HCT116 (cell line): ENCODE results near the gene SERTAD2. TPM values are rescaled to one million over a fixed set of nuclear protein-coding genes. Genes with fewer than 3 reads are reported as not detected.

ENCODE experiments used
- ATAC-seq: fragments of 200-7000 bp; cut with Tn5 transposase; 2 replicates; pipeline ENCODE4 v1.9.1; 2020; ENCODE audit warnings: mild to moderate bottlenecking, moderate library complexity
- BruUV-seq: library from RNA; stranded (reverse); fragments of 400-500 nt; replicated peaks from 2 replicates; lab custom pipeline; 2021; lab: Mats Ljungman, UMichigan
- CTCF ChIA-PET: fragments of 300-600 bp; sonication (Branson Sonifier 250); formaldehyde crosslinking; loops from one replicate; lab custom pipeline; 2021; ENCODE audit warnings: antibody characterized with exemption; lab: Charles Lee
- POLR2A ChIA-PET: fragments of 300-600, 350-600 bp; sonication (Branson Sonifier 250); formaldehyde crosslinking; loops from one replicate; lab custom pipeline; 2021; ENCODE audit warnings: antibody characterized with exemption; lab: Charles Lee
- RAD21 ChIA-PET, 2 experiments: fragments of 300-600 bp; sonication (Branson Sonifier 250); formaldehyde crosslinking; loops; one replicate each; lab custom pipeline; 2023; ENCODE audit warnings: low total read pairs in 2 of 2; ENCODE audit not compliant: uncharacterized antibody in 2 of 2, unreplicated experiment in 2 of 2, low non-redundant PET in 1 of 2; lab: Charles Lee
- DNase-seq: peaks from one replicate; pipeline ENCODE4 v3.0.0-alpha.2; 2010; ENCODE audit warnings: low read depth, low spot score
- H2AFZ ChIP-seq: fragments of 200-600 bp; shearing (Covaris generic), sonication (generic); 2 replicates; pipeline ENCODE4 v1.6.1; 2017; ENCODE audit warnings: low read depth, mixed run types, mixed read lengths, antibody characterized with exemption, low read length; ENCODE audit not compliant: poor library complexity, severe bottlenecking
- H3K27ac ChIP-seq: 2 replicates; pipeline ENCODE4 v1.5.1; 2012; ENCODE audit warnings: low read depth, low read length
- H3K27me3 ChIP-seq: fragments of 200-600 bp; sonication (generic); 2 replicates; pipeline ENCODE4 v1.6.1; 2016; ENCODE audit warnings: mixed run types, low read length, mixed read lengths; ENCODE audit not compliant: insufficient read depth
- H3K36me3 ChIP-seq, 2 experiments: fragments of 200-500 bp in 1 of 2; fragments of 200-600 bp in 1 of 2; sonication (Bioruptor generic) in 1 of 2; sonication (generic) in 1 of 2; 2 replicates each; pipeline versions ENCODE4 v1.5.1 to v1.6.1; 2014 to 2016; ENCODE audit warnings: low read length in 2 of 2, inconsistent platforms in 1 of 2, mixed read lengths in 1 of 2, mixed run types in 1 of 2; ENCODE audit not compliant: insufficient read depth in 2 of 2, control insufficient read depth in 1 of 2
- H3K4me1 ChIP-seq, 2 experiments: fragments of 200-600 bp in 1 of 2; sonication (generic) in 1 of 2; 2 replicates each; pipeline versions ENCODE4 v1.5.1 to v1.6.1; 2012 to 2017; ENCODE audit warnings: low read length in 2 of 2, inconsistent platforms in 1 of 2, mild to moderate bottlenecking in 1 of 2, mixed read lengths in 1 of 2, mixed run types in 1 of 2, moderate library complexity in 1 of 2; ENCODE audit not compliant: insufficient read depth in 2 of 2, control insufficient read depth in 1 of 2
- H3K4me2 ChIP-seq: fragments of 200-600 bp; sonication (generic); 2 replicates; pipeline ENCODE4 v1.6.1; 2017; ENCODE audit warnings: mixed run types, low read length, mixed read lengths
- H3K4me3 ChIP-seq, 2 experiments: fragments of 200-600 bp in 1 of 2; sonication (generic) in 1 of 2; replicated peaks in 1 of 2; 2 replicates each; pipeline ENCODE4 v1.5.1; 2011 to 2016; ENCODE audit warnings: low read length in 2 of 2, control low read depth in 1 of 2, low read depth in 1 of 2, mild to moderate bottlenecking in 1 of 2, mixed read lengths in 1 of 2, mixed run types in 1 of 2
- H3K79me2 ChIP-seq: fragments of 200-600 bp; sonication (generic); 2 replicates; pipeline ENCODE4 v1.6.1; 2017; ENCODE audit warnings: mild to moderate bottlenecking, mixed run types, low read length, moderate library complexity, mixed read lengths; ENCODE audit not compliant: insufficient read depth
- H3K9ac ChIP-seq: fragments of 200-600 bp; sonication (generic); 2 replicates; pipeline ENCODE4 v1.6.1; 2016; ENCODE audit warnings: low read length, mixed read lengths
- H3K9me2 ChIP-seq: fragments of 200-600 bp; sonication (generic), shearing (Covaris generic); 2 replicates; pipeline ENCODE4 v1.6.1; 2017; ENCODE audit warnings: mixed run types, mild to moderate bottlenecking, moderate library complexity; ENCODE audit not compliant: insufficient read depth
- H3K9me3 ChIP-seq, 2 experiments: fragments of 200-500 bp in 1 of 2; fragments of 200-600 bp in 1 of 2; sonication (Bioruptor generic) in 1 of 2; sonication (generic) in 1 of 2; 2 replicates each; pipeline ENCODE4 v1.6.1; 2014 to 2017; ENCODE audit warnings: low read length in 2 of 2, mixed read lengths in 2 of 2, inconsistent platforms in 1 of 2, low read depth in 1 of 2, mild to moderate bottlenecking in 1 of 2, mixed run types in 1 of 2, moderate library complexity in 1 of 2; ENCODE audit not compliant: control insufficient read depth in 1 of 2, insufficient read depth in 1 of 2
- H4K20me1 ChIP-seq: fragments of 200-600 bp; sonication (generic), shearing (Covaris generic); 2 replicates; pipeline ENCODE4 v1.6.1; 2017; ENCODE audit warnings: mixed run types, mild to moderate bottlenecking, moderate library complexity; ENCODE audit not compliant: insufficient read depth
- CBX3 ChIP-seq: IDR thresholded peaks from 2 replicates; pipeline ENCODE4 v1.6.1; 2012; ENCODE audit warnings: low read depth
- ELF1 ChIP-seq: IDR thresholded peaks from 2 replicates; pipeline ENCODE4 v1.6.1; 2012; ENCODE audit warnings: low read depth, borderline replicate concordance
- EZH2 ChIP-seq: fragments of 200-600 bp; sonication (generic); IDR thresholded peaks from 2 replicates; pipeline ENCODE4 v1.6.1; 2017; ENCODE audit warnings: antibody characterized with exemption, mixed run types
- FOSL1 ChIP-seq: IDR thresholded peaks from 2 replicates; pipeline ENCODE4 v1.6.1; 2012; ENCODE audit warnings: low read depth
- JUND ChIP-seq: IDR thresholded peaks from 2 replicates; pipeline ENCODE4 v1.6.1; 2012
- POLR2A ChIP-seq: IDR thresholded peaks from 2 replicates; pipeline ENCODE4 v1.7.0; 2011; ENCODE audit warnings: borderline replicate concordance; ENCODE audit not compliant: insufficient read depth, insufficient read length; ENCODE audit errors: extremely low read depth
- RAD21 ChIP-seq: IDR thresholded peaks from 2 replicates; pipeline ENCODE4 v1.6.1; 2012; ENCODE audit warnings: low read depth, mild to moderate bottlenecking
- REST ChIP-seq: IDR thresholded peaks from 2 replicates; pipeline ENCODE4 v1.6.1; 2012; ENCODE audit warnings: low read depth
- SIN3A ChIP-seq: IDR thresholded peaks from 2 replicates; pipeline ENCODE4 v1.6.1; 2012; ENCODE audit warnings: low read depth
- SP1 ChIP-seq: IDR thresholded peaks from 2 replicates; pipeline ENCODE4 v1.6.1; 2012; ENCODE audit warnings: low read depth
- SRF ChIP-seq: IDR thresholded peaks from 2 replicates; pipeline ENCODE4 v1.6.1; 2012; ENCODE audit warnings: low read depth
- YY1 ChIP-seq: IDR thresholded peaks from 2 replicates; pipeline ENCODE4 v1.6.1; 2011; ENCODE audit warnings: low read length, low read depth, moderate library complexity, mild to moderate bottlenecking; ENCODE audit not compliant: insufficient replicate concordance; ENCODE audit errors: extremely low read depth
- ZFX ChIP-seq: fragments of 450-650 bp; IDR thresholded peaks from 2 replicates; pipeline ENCODE4 v1.6.1; 2017
- intact Hi-C: fragments of 100-400 bp; cut with micrococcal nuclease; formaldehyde crosslinking; loops from 2 replicates; pipeline ENCODE4 v1.10.0; 2022
- total RNA-seq: library from RNA; stranded (reverse); gene quantifications from one replicate; pipeline ENCODE4 v1.2.1, GENCODE V29; 2021; ENCODE audit not compliant: unreplicated experiment
- TF ChIP-seq, protein P1 (sequence below): IDR thresholded peaks from 2 replicates; pipeline ENCODE4 v1.6.1; 2012
- TF ChIP-seq, protein P2 (sequence below): IDR thresholded peaks from 2 replicates; pipeline ENCODE4 v1.6.1; 2012
- TF ChIP-seq, protein P3 (sequence below), 3 experiments: fragments of 200-600 bp in 1 of 3; sonication (generic) in 1 of 3; IDR thresholded peaks in 2 of 3; conservative IDR thresholded peaks in 1 of 3; 2 replicates each; pipeline ENCODE4 v1.5.1; 2012 to 2017; ENCODE audit warnings: low read depth in 2 of 3, low read length in 2 of 3, antibody characterized with exemption in 1 of 3, borderline replicate concordance in 1 of 3, control low read depth in 1 of 3, mild to moderate bottlenecking in 1 of 3, mixed read lengths in 1 of 3, mixed run types in 1 of 3, moderate library complexity in 1 of 3; ENCODE audit not compliant: insufficient read depth in 1 of 3

The SERTAD2 gene
- total RNA-seq, 1 experiment from 2014 or later, result 80.1 TPM

DNA sequence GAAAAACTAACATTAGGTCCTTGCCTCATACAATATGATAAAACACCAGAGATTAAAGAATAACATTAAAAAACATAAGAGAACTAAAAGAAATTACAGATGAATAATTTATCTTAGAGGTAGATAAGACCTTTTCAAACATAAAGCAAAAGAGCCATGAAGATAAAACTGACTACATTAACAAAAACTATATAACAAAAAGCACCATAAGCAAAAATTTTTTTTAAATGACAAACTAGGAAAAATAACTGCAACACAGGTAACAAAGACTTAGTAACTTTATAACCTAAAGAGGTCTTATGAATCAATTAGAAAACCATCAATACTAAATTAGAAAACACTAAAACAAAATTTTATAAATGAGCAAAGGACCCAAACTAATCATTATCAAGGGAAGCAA is 16.3 kb upstream of the SERTAD2 start:
- RAD21 ChIA-PET, result no interaction called here
- no peak overlapping the region for H3K9ac ChIP-seq
- DNase-seq, result no peak
- no peak overlapping the region for H3K4me2 ChIP-seq
- TF ChIP-seq FOSL1 (no peak), EZH2 (no peak), REST (no peak), POLR2A (no peak), SP1 (no peak), RAD21 (no peak), SRF (no peak), ELF1 (no peak), SIN3A (no peak), JUND (no peak), ZFX (no peak), YY1 (no peak), CBX3 (no peak)
- TF ChIP-seq, protein P1, sequence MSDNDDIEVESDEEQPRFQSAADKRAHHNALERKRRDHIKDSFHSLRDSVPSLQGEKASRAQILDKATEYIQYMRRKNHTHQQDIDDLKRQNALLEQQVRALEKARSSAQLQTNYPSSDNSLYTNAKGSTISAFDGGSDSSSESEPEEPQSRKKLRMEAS, result no peak
- TF ChIP-seq, protein P2, sequence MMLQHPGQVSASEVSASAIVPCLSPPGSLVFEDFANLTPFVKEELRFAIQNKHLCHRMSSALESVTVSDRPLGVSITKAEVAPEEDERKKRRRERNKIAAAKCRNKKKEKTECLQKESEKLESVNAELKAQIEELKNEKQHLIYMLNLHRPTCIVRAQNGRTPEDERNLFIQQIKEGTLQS, result no peak
- TF ChIP-seq, protein P3, sequence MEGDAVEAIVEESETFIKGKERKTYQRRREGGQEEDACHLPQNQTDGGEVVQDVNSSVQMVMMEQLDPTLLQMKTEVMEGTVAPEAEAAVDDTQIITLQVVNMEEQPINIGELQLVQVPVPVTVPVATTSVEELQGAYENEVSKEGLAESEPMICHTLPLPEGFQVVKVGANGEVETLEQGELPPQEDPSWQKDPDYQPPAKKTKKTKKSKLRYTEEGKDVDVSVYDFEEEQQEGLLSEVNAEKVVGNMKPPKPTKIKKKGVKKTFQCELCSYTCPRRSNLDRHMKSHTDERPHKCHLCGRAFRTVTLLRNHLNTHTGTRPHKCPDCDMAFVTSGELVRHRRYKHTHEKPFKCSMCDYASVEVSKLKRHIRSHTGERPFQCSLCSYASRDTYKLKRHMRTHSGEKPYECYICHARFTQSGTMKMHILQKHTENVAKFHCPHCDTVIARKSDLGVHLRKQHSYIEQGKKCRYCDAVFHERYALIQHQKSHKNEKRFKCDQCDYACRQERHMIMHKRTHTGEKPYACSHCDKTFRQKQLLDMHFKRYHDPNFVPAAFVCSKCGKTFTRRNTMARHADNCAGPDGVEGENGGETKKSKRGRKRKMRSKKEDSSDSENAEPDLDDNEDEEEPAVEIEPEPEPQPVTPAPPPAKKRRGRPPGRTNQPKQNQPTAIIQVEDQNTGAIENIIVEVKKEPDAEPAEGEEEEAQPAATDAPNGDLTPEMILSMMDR (IDR thresholded peaks at IDR 0.05 in 2 of 3, conservative IDR thresholded peaks at IDR 0.05 in 1 of 3; ENCODE audit: borderline replicate concordance in 1 of 3, insufficient read depth in 1 of 3, low read depth in 2 of 3, low read length in 2 of 3), result no peak
- no peaks in the 10 kb centered on the region for H3K36me3 ChIP-seq
- H3K4me3 ChIP-seq, result no peak overlapping the region
- no peaks in the 10 kb centered on the region for H3K27me3 ChIP-seq
- H2AFZ ChIP-seq, result no peak overlapping the region
- intact Hi-C loops, result no loop called here
- H3K27ac ChIP-seq, result no peak overlapping the region
- no peaks in the 10 kb centered on the region for H4K20me1 ChIP-seq
- no peaks in the 10 kb centered on the region for H3K9me2 ChIP-seq
- no peaks in the 10 kb centered on the region for H3K9me3 ChIP-seq
- CTCF ChIA-PET, result no interaction called here
- POLR2A ChIA-PET, result no interaction called here
- ATAC-seq, result no peak
- no TSS peak for BruUV-seq
- no peaks in the 10 kb centered on the region; the same call in none of the 2 replicates for H3K79me2 ChIP-seq
- no peaks in the 10 kb centered on the region for H3K4me1 ChIP-seq
